HepG2 (cell line): ENCODE results near the gene ATG4B. TPM values are rescaled to one million over a fixed set of nuclear protein-coding genes. Genes with fewer than 3 reads are reported as not detected.

Experiments
- BCLAF1 ChIP-seq: fragments of 450-650 bp; IDR thresholded peaks from 2 replicates; pipeline ENCODE4 v1.6.1; 2017; ENCODE audit warnings: mild to moderate bottlenecking
- ETS1 ChIP-seq: sonication (generic); formaldehyde crosslinking; IDR thresholded peaks from 2 replicates; pipeline ENCODE4 v1.4.0; 2020; ENCODE audit warnings: missing genetic modification reagents
- FOXP1 ChIP-seq, 2 experiments: fragments of 450-650 bp in 1 of 2; IDR thresholded peaks; 2 replicates each; pipeline ENCODE4 v1.6.1; 2017 to 2018; ENCODE audit warnings: antibody characterized with exemption in 1 of 2
- GLI4 ChIP-seq: sonication (generic); formaldehyde crosslinking; IDR thresholded peaks from 2 replicates; pipeline ENCODE4 v1.5.1; 2020; ENCODE audit warnings: missing genetic modification reagents, mild to moderate bottlenecking, moderate library complexity, borderline replicate concordance
- HHEX ChIP-seq: IDR thresholded peaks from 2 replicates; pipeline ENCODE4 v1.6.1; 2016; ENCODE audit warnings: control low read depth
- MYNN ChIP-seq: sonication (generic); formaldehyde crosslinking; IDR thresholded peaks from 2 replicates; pipeline ENCODE4 v1.4.0; 2020; ENCODE audit warnings: mild to moderate bottlenecking, low read depth, missing genetic modification reagents
- NR2C2 ChIP-seq: sonication (generic); formaldehyde crosslinking; IDR thresholded peaks from 2 replicates; pipeline ENCODE4 v1.4.0; 2020; ENCODE audit warnings: missing genetic modification reagents, mild to moderate bottlenecking, moderate library complexity, borderline replicate concordance
- PLRG1 ChIP-seq: fragments of 450-650 bp; conservative IDR thresholded peaks from 2 replicates; pipeline ENCODE4 v1.6.1; 2016
- SNAPC4 ChIP-seq: sonication (generic); formaldehyde crosslinking; IDR thresholded peaks from 2 replicates; pipeline ENCODE4 v1.4.0; 2020; ENCODE audit warnings: mild to moderate bottlenecking, missing genetic modification reagents
- SRSF9 ChIP-seq: fragments of 200-400 bp; formaldehyde crosslinking; IDR thresholded peaks from 2 replicates; pipeline ENCODE4 v1.6.1; 2018; ENCODE audit warnings: borderline replicate concordance, mild to moderate bottlenecking, low read depth, low read length; ENCODE audit not compliant: insufficient read depth, poor library complexity, severe bottlenecking
- TEAD2 ChIP-seq: sonication (generic); formaldehyde crosslinking; IDR thresholded peaks from 2 replicates; pipeline ENCODE4 v1.9.0; 2021; ENCODE audit warnings: missing genetic modification reagents
- TGIF2 ChIP-seq: IDR thresholded peaks from 2 replicates; pipeline ENCODE4 v1.6.1; 2016; ENCODE audit warnings: control low read depth, missing compliant biosample characterization
- WIZ ChIP-seq: sonication (generic); formaldehyde crosslinking; IDR thresholded peaks from 2 replicates; pipeline ENCODE4 v1.5.1; 2020; ENCODE audit warnings: mild to moderate bottlenecking, missing genetic modification reagents
- ZNF121 ChIP-seq: sonication (generic); formaldehyde crosslinking; IDR thresholded peaks from 2 replicates; pipeline ENCODE4 v1.5.0; 2020; ENCODE audit warnings: mild to moderate bottlenecking, missing genetic modification reagents
- ZNF362 ChIP-seq: sonication (generic); formaldehyde crosslinking; IDR thresholded peaks from 2 replicates; pipeline ENCODE4 v1.4.0; 2020; ENCODE audit warnings: missing genetic modification reagents, mild to moderate bottlenecking, borderline replicate concordance
- ZNF580 ChIP-seq: IDR thresholded peaks from 2 replicates; pipeline ENCODE4 v1.6.1; 2016; ENCODE audit warnings: low read depth, borderline replicate concordance
- ZNF619 ChIP-seq: sonication (generic); formaldehyde crosslinking; IDR thresholded peaks from 2 replicates; pipeline ENCODE4 v1.4.0; 2020; ENCODE audit warnings: mild to moderate bottlenecking, missing genetic modification reagents
- ZNF644 ChIP-seq: IDR thresholded peaks from 2 replicates; pipeline ENCODE4 v1.6.1; 2016; ENCODE audit warnings: low read depth
- polyA plus RNA-seq, 8 experiments: library from polyadenylated mRNA; depleted of rRNA in 3 of 8; stranded (reverse) in 7 of 8; unstranded in 1 of 8; fragments of >200 nt; fragmentation: Illumina TruSeq in 4 of 8; extraction: Trizol in 4 of 8; gene quantifications; 2 replicates each; pipeline versions ENCODE4 v1.2.1 to v1.2.3, GENCODE V29; 2011 to 2016; ENCODE audit warnings: low read depth in 4 of 8, missing spikeins in 1 of 8, mixed read lengths in 1 of 8; ENCODE audit not compliant: insufficient read depth in 1 of 8
- total RNA-seq, 5 experiments: library from RNA; depleted of rRNA; stranded (reverse); fragments of >200 nt; fragmentation: Illumina TruSeq; extraction: Trizol; gene quantifications; 2 replicates each; pipeline ENCODE4 v1.2.3, GENCODE V29; 2016; ENCODE audit warnings: low read depth in 1 of 5

ATG4B gene
- total and polyA plus RNA-seq, 2 of the 13 experiments (the other 11 are each of a cell fraction or from before 2014, with no cell fraction given): 95.5 to 239 TPM

- no peak for TF ChIP-seq SNAPC4 (CRISPR knock-in tag)
- peak; percentile 82 for TF ChIP-seq ETS1
- no peak for TF ChIP-seq ZNF619 (CRISPR knock-in tag)
- TF ChIP-seq ZNF580 (CRISPR knock-in tag): peak; percentile 80; the same call in 1 of the 2 replicates
- TF ChIP-seq NR2C2: peak; percentile 60
- TF ChIP-seq HHEX (CRISPR knock-in tag): no peak
- no peak for TF ChIP-seq PLRG1
- no peak for TF ChIP-seq ZNF644 (CRISPR knock-in tag)
- TF ChIP-seq WIZ (CRISPR knock-in tag): no peak; the same call in 1 of the 2 replicates
- TF ChIP-seq ZNF362: no peak
- TF ChIP-seq FOXP1 (IDR thresholded peaks at IDR 0.05): no peak
- TF ChIP-seq FOXP1 (CRISPR knock-in tag; IDR thresholded peaks at IDR 0.05): no peak
- TF ChIP-seq BCLAF1: no peak
- TF ChIP-seq TGIF2 (CRISPR knock-in tag): peak; percentile 91
- peak; percentile 48; the same call in 1 of the 2 replicates for TF ChIP-seq GLI4 (CRISPR knock-in tag)
- no peak; the same call in 1 of the 2 replicates for TF ChIP-seq MYNN (CRISPR knock-in tag)
- no peak for TF ChIP-seq SRSF9
- no peak for TF ChIP-seq TEAD2 (CRISPR knock-in tag)
- peak; percentile 87 for TF ChIP-seq ZNF121
Measured at GRCh38 chr2:241701399-241702154, 64.1 kb downstream of the ATG4B start, which contains the start of gene ING5 (continued).
